CD14-positive monocyte (primary cell): Measurements from ENCODE around the gene PROK2. TPM values are rescaled to one million over a fixed set of nuclear protein-coding genes. Genes with fewer than 3 reads are reported as not detected.

Source experiments
- DNase-seq, 3 donors: peaks; one replicate each; pipeline ENCODE4 v3.0.0-alpha.2; 2011 to 2022
- H2AFZ ChIP-seq: 2 replicates; pipeline ENCODE4 v1.6.0; 2012; ENCODE audit warnings: mild to moderate bottlenecking, low read depth, low read length, inconsistent platforms; ENCODE audit not compliant: insufficient read depth, poor library complexity, severe bottlenecking
- H3K27ac ChIP-seq, 2 donors: 1 replicate in 1 of 2; 2 replicates in 1 of 2; pipeline ENCODE4 v1.5.1; 2012 to 2013; ENCODE audit warnings: low read length in 2 of 2, control low read depth in 1 of 2, inconsistent platforms in 1 of 2, low read depth in 1 of 2, mild to moderate bottlenecking in 1 of 2
- H3K27me3 ChIP-seq, 2 donors: one replicate each; pipeline versions ENCODE4 v1.6.0 to v1.6.1; 2011 to 2013; ENCODE audit warnings: low read length in 2 of 2; ENCODE audit not compliant: control insufficient read depth in 2 of 2, insufficient read depth in 2 of 2
- H3K36me3 ChIP-seq, 2 donors: replicated peaks in 1 of 2; 1 replicate in 1 of 2; 2 replicates in 1 of 2; pipeline versions ENCODE4 v1.5.1 to v1.6.1; 2012 to 2013; ENCODE audit warnings: low read length in 2 of 2, control low read depth in 1 of 2, inconsistent platforms in 1 of 2, mild to moderate bottlenecking in 1 of 2; ENCODE audit not compliant: insufficient read depth in 2 of 2, control insufficient read depth in 1 of 2
- H3K4me1 ChIP-seq, 2 donors: 1 replicate in 1 of 2; 2 replicates in 1 of 2; pipeline versions ENCODE4 v1.5.1 to v1.6.1; 2012 to 2013; ENCODE audit warnings: low read length in 2 of 2, control low read depth in 1 of 2, inconsistent platforms in 1 of 2, mild to moderate bottlenecking in 1 of 2, moderate library complexity in 1 of 2; ENCODE audit not compliant: insufficient read depth in 2 of 2, control insufficient read depth in 1 of 2
- H3K4me2 ChIP-seq: replicated peaks from 2 replicates; pipeline ENCODE3; 2012; ENCODE audit warnings: low read length, moderate library complexity, mild to moderate bottlenecking; ENCODE audit not compliant: poor library complexity, severe bottlenecking; ENCODE audit errors: extremely low read depth
- H3K4me3 ChIP-seq, 3 experiments: fragments of 200-600 bp in 1 of 3; sonication (generic) in 1 of 3; replicated peaks in 1 of 3; 1 replicate in 2 of 3; 2 replicates in 1 of 3; pipeline ENCODE4 v1.5.1; 2011 to 2013; ENCODE audit warnings: low read length in 3 of 3, mild to moderate bottlenecking in 3 of 3, control low read depth in 2 of 3, low read depth in 2 of 3, inconsistent platforms in 1 of 3, moderate library complexity in 1 of 3
- H3K79me2 ChIP-seq: 2 replicates; pipeline ENCODE4 v1.6.0; 2012; ENCODE audit warnings: mild to moderate bottlenecking, control low read depth, inconsistent platforms, low read length, moderate library complexity; ENCODE audit not compliant: insufficient read depth
- H3K9ac ChIP-seq: 2 replicates; pipeline ENCODE4 v1.6.0; 2017; ENCODE audit warnings: low read length, mild to moderate bottlenecking; ENCODE audit not compliant: insufficient read depth, poor library complexity, severe bottlenecking
- H3K9me3 ChIP-seq, 2 donors: replicated peaks in 1 of 2; 1 replicate in 1 of 2; 2 replicates in 1 of 2; pipeline versions ENCODE4 v1.5.1 to v1.6.1; 2012 to 2013; ENCODE audit warnings: low read length in 2 of 2, control low read depth in 1 of 2; ENCODE audit not compliant: control insufficient read depth in 1 of 2, insufficient read depth in 1 of 2
- H4K20me1 ChIP-seq: 2 replicates; pipeline ENCODE4 v1.6.0; 2012; ENCODE audit warnings: mild to moderate bottlenecking, low read length, control low read depth, moderate library complexity; ENCODE audit not compliant: insufficient read depth
- H3K27ac Mint-ChIP-seq, 7 donors: one replicate each; pipeline ENCODE4 v1.8.0; 2020; ENCODE audit warnings: mild to moderate bottlenecking in 7 of 7, mixed read lengths in 7 of 7, moderate library complexity in 6 of 7, inconsistent platforms in 2 of 7
- H3K27me3 Mint-ChIP-seq, 3 donors: one replicate each; pipeline ENCODE4 v1.8.0; 2021 to 2022; ENCODE audit warnings: low read depth in 3 of 3, mild to moderate bottlenecking in 3 of 3, mixed read lengths in 3 of 3, moderate library complexity in 3 of 3, inconsistent platforms in 1 of 3
- H3K36me3 Mint-ChIP-seq, 2 donors: one replicate each; pipeline ENCODE4 v1.8.0; 2020; ENCODE audit warnings: mixed read lengths in 2 of 2, inconsistent platforms in 1 of 2, mild to moderate bottlenecking in 1 of 2
- H3K4me1 Mint-ChIP-seq: one replicate; pipeline ENCODE4 v1.8.0; 2020; ENCODE audit warnings: mild to moderate bottlenecking, mixed read lengths
- H3K4me3 Mint-ChIP-seq, 2 donors: one replicate each; pipeline ENCODE4 v1.8.0; 2020; ENCODE audit warnings: mild to moderate bottlenecking in 2 of 2, mixed read lengths in 2 of 2, moderate library complexity in 1 of 2
- H3K9me3 Mint-ChIP-seq, 7 donors: one replicate each; pipeline ENCODE4 v1.8.0; 2020 to 2022; ENCODE audit warnings: mixed read lengths in 7 of 7, mild to moderate bottlenecking in 6 of 7, moderate library complexity in 6 of 7, inconsistent platforms in 2 of 7
- WGBS: methylation state at CpG from one replicate; pipeline ENCODE4 v1.1.5; 2013; ENCODE audit warnings: missing lambda C conversion rate; ENCODE audit not compliant: insufficient coverage; 5-methylcytosine and 5-hydroxymethylcytosine counted together
- intact Hi-C, 2 donors: fragments of 100-400 bp; cut with micrococcal nuclease; formaldehyde crosslinking; loops; one replicate each; pipeline versions ENCODE4 v1.15.0 to v1.15.1; 2023
- polyA plus RNA-seq, 3 donors: library from polyadenylated mRNA; depleted of rRNA in 1 of 3; unstranded in 2 of 3; stranded (reverse) in 1 of 3; fragments of 300-500 nt in 2 of 3; fragments of >200 nt in 1 of 3; fragmentation: Illumina TruSeq in 2 of 3; gene quantifications; 1 replicate in 2 of 3; 2 replicates in 1 of 3; pipeline ENCODE4 v1.2.3, GENCODE V29; 2012 to 2021
- TF ChIP-seq, protein P1 (sequence below): fragments of 200-600 bp; IDR thresholded peaks from one replicate; pipeline ENCODE4 v1.8.0; 2022; ENCODE audit warnings: antibody characterized with exemption, mild to moderate bottlenecking

PROK2 gene
- polyA plus RNA-seq, 3 donors: 25.4 to 81.7 (median 37.8) TPM

DNA sequence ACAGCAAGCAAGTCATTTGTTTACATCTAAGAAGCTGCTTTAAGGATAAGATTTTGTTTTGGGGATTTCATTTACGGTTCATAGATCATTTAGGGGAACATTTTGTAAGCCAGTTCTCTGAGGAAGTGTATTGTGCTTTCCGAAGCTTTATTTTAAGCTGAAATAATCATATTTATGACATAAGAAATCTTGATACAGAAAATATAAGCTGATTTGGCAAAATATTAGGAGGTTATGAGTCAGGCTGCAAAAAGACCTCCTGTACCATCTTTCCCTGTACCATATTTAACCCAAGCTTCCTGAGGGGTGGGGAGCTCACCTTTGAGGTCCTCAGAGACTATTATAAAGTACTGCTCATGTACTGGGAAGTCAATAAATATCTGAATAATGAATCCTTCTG lies 51.6 kb downstream of the PROK2 start:
- peaks cover 3 to 7% (median 5%) of the 10 kb centered on the region in 3 donors for H3K27me3 Mint-ChIP-seq
- Histone ChIP-seq H3K4me1 (peaks cover 5 to 16% of the 10 kb centered on the region in 2 donors), H3K27ac (no peak overlapping the region), H2AFZ (no peak overlapping the region), H3K27me3 (peaks cover 0 to 3% of the 10 kb centered on the region in 2 donors), H3K9me3 (peaks cover 3 to 6% of the 10 kb centered on the region in 2 donors), H3K9ac (no peak overlapping the region), H3K4me3 (no peak overlapping the region), H3K79me2 (peaks cover 29% of the 10 kb centered on the region), H3K4me2 (no peak overlapping the region), H4K20me1 (no peaks in the 10 kb centered on the region), H3K36me3 (no peaks in the 10 kb centered on the region)
- H3K36me3 Mint-ChIP-seq: peaks cover 11 to 14% of the 10 kb centered on the region in 2 donors
- no peak for DNase-seq
- intact Hi-C loops: no loop called here
- H3K4me3 Mint-ChIP-seq: no peak overlapping the region
- H3K27ac Mint-ChIP-seq: no peak overlapping the region
- peaks cover 24% of the 10 kb centered on the region for H3K4me1 Mint-ChIP-seq
- TF ChIP-seq, protein P1, sequence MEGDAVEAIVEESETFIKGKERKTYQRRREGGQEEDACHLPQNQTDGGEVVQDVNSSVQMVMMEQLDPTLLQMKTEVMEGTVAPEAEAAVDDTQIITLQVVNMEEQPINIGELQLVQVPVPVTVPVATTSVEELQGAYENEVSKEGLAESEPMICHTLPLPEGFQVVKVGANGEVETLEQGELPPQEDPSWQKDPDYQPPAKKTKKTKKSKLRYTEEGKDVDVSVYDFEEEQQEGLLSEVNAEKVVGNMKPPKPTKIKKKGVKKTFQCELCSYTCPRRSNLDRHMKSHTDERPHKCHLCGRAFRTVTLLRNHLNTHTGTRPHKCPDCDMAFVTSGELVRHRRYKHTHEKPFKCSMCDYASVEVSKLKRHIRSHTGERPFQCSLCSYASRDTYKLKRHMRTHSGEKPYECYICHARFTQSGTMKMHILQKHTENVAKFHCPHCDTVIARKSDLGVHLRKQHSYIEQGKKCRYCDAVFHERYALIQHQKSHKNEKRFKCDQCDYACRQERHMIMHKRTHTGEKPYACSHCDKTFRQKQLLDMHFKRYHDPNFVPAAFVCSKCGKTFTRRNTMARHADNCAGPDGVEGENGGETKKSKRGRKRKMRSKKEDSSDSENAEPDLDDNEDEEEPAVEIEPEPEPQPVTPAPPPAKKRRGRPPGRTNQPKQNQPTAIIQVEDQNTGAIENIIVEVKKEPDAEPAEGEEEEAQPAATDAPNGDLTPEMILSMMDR: no peak
- WGBS: no CpG with 5 or more reads among the region's 2 CpGs
- H3K9me3 Mint-ChIP-seq: peaks cover 7 to 13% (median 11%) of the 10 kb centered on the region in 7 donors

DNA sequence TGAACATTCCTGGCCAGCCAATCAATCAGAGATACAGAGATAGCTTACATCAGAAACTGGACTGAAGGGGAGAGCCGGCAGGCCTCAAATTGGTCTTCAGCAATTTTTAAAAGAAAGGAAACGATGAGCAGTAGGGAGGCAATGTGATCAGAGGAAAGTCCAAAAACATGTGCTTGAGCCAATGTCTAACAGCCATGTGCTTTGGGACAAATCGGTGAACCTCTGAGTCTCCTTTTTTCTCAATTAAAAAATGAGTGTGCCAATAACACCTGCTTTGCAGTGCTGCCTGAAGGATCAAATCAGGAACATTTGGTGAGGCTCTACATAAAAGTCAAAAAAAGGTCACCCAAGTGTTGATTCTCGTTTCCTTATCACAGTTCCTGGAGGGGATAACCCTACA lies 52.3 kb downstream of the PROK2 start:
- H3K4me1 ChIP-seq: peaks cover 5 to 16% of the 10 kb centered on the region in 2 donors
- TF ChIP-seq, protein P1: no peak
- Mint-ChIP-seq H3K9me3 (peaks cover 3 to 9% (median 5%) of the 10 kb centered on the region in 7 donors), H3K36me3 (peaks cover 11% of the 10 kb centered on the region in 2 donors), H3K27ac (no peak overlapping the region), H3K4me1 (peaks cover 25% of the 10 kb centered on the region), H3K4me3 (no peak overlapping the region), H3K27me3 (peaks cover 3 to 9% (median 5%) of the 10 kb centered on the region in 3 donors)
- H3K79me2 ChIP-seq: peaks cover 25% of the 10 kb centered on the region
- H3K9ac ChIP-seq: no peak overlapping the region
- 100% methylated on average over 2 of the region's 4 CpGs for WGBS
- H3K9me3 ChIP-seq: peaks cover under 1 to 3% of the 10 kb centered on the region in 2 donors
- intact Hi-C loops: no loop called here
- no peak overlapping the region for H3K4me3 ChIP-seq
- H3K36me3 ChIP-seq: no peaks in the 10 kb centered on the region
- H4K20me1 ChIP-seq: no peaks in the 10 kb centered on the region
- H3K27ac ChIP-seq: no peak overlapping the region
- no peak overlapping the region for H3K4me2 ChIP-seq
- peaks cover 0 to 3% of the 10 kb centered on the region in 2 donors for H3K27me3 ChIP-seq
- no peak for DNase-seq
- no peak overlapping the region for H2AFZ ChIP-seq
